Stimulated activated CD8-positive, alpha-beta memory T cell treated with anti-CD3 and anti-CD28 coated beads, Interleukin-15, amount 100 ng/mL, for 4 hours (primary cell): ENCODE results near the gene ZBED3.
"Not testable (repeated sequence)": the region's sequence is repeated elsewhere in the genome, so short reads cannot be mapped to it uniquely, and the experiment has no call there.

Experiments used
- DNase-seq, 2 donors: peaks; one replicate each; pipeline ENCODE4 v3.0.0-alpha.2; 2020; ENCODE audit warnings: low read depth in 2 of 2

Gene ZBED3, protein sequence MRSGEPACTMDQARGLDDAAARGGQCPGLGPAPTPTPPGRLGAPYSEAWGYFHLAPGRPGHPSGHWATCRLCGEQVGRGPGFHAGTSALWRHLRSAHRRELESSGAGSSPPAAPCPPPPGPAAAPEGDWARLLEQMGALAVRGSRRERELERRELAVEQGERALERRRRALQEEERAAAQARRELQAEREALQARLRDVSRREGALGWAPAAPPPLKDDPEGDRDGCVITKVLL

DNA sequence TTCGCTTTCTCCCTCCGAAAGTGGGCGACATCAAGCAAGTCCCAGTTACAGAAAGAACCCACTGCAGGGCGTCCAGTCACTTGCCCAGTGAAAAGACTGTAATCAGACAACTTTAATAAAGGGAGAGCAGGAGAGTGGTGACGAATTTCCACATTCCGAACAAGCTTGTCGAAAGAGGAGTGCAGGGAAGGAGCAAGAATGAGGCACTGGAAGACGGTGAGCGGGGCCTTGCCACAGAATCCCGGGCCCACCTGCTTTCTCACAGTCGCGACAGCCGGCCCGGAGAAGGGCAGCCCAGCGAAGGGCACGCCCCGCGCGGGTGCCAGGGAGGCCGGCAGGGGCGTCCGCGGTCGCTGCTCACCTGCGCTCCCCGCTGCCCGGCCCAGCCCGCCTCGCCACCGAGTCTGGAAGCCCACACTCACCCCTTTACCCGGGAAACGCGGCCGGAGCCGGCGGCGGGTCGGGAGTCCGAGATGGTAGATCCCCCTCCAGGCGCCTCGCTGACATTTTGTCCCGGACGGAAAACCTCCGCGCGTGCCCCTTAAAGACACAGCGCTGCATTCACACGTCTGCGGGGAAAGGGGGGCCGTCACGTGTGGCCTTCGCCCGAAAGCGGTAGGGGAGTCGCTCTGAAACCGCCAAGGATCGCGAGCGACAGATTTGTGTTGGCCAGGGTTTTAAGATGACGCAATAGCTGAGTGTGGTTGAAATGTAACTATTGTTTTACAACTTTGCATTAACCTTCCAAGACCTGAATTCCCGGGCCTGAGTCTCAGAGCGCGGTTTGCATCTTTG is at the start of gene ZBED3:
Gene ZBED3 (minus strand): TSS at position 597 of the 795 bp plus-strand sequence. CDS start 9,407 bp downstream, outside the sequence.
- DNase-seq = peak; percentile 31 to 32

DNA sequence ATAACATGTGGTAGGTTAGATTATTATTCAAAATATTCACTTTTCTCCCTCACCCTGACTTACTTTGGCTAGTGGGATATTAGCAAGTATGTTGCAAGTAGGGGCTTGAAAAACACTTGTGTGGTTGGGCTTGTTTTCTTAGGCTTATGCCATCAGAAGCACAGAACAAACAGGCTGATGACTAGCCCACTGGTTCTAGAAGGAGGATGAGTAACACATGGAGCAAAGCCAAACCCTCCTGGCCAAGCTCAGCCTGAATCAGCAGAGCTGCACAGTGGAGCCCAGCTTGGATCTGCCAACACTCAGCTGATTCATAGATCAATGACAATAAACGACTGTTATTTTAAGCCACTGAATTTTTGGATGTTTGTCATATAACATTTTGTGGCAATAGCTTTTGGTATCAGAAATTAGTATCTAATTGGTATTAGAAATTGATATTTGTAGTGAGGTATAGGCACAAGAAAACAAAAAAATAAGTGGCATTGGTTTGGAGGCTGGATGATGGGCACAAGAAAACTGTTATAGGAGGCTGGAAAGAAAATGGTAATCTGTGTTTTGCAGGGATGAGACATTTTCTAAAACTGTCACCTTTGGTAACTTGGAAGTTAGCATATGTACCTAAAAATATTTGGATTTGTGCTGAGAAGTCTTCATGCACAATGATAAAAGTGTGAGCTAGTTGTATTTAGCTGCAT is 46.1 kb upstream of the ZBED3 start:
- no peak for DNase-seq

DNA sequence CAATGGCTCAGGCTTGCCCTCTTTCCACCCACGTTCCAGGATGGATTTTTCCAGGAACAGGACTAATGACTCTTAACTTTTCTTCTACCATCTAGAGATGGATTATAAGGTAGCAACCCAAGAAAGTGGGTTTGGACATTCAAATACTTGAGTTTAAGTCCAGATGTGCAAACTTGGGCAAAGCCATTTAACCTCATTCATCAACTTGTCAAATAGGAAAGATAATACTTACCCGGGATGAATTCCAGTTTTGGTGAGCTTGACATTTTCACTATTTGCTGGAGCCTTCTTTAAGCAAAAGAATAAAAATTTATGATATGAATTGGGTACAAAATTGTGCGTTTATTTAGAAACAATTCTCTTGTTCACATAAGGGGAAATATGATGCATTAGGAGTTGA is 44.3 kb upstream of the ZBED3 start:
- no peak for DNase-seq

DNA sequence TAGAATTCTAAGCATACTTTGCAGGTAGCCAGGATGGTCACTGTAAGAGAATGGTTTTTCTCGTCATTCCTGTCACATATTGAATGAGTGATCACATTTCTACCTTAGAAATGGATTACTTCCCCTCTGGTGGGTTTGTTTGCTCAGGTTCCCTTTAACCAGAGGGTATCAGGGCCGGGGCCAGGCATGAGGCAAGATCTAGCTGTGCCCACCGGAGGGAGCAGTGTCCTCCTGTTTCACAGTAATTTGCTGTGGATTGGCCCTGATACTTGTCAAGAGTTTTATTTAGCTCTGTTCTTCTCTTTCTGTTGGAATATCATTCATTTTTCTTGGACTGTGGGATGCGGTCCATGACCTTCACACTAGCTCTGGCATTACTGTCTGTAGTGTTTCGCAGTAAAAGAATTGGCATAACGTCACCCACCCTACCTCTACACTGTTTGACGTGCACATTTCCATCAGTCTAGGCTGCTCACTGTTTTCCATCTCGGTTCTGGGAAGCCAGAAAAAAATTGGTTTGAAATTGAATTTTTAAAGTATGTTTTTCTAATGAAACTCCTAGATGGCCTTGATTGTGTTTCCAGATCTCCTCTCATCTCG is 42.4 kb upstream of the ZBED3 start:
- DNase-seq = no peak

DNA sequence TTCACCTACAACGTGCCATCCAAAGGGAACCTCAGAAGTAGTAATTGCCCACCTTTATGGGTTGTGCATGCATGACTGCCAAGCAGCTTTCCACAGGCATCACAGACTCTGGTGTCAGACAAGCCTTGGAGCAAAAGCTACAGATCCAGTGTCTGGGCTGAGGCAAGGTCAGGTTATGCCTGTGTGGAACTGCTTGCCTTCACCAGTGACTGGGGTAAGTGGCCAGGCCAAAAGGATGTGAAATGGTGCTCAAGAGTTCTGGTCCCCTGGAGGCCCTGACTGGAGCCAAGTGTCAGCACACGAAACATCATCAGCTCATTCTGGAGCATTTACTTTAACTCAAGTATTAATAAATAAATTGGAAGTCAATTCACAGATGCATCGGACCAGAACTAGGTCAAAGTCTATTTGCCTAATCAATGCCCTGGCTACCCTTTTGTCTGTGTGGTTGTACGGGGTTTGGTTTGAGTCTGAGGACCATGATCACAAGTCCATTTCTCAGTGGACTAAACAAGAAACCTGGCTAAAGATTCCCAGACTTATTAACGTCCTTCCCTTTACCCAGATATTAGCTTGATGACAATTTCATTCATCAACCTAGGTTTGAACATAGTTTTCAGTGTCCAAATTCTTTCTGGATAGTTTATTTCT is 41.5 kb upstream of the ZBED3 start:
- no peak for DNase-seq

DNA sequence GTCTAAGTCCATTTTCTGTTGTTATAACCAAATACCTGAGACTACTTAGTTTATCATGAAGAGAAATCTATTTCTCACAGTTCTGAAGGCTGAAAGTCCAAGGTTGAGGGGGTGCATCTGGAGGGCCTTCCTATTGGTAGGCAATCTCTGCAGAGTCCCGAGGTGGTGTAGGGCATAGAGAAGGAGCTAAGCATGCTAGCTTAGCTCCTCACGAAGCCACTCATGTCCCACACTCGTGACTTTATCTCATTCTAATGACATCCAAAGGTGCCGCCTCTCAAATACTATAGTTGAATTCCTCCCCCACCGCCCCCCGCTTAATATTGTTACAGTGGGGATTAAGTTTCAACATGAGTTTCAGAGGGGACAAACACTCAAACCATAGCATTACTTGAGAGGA is 36.0 kb upstream of the ZBED3 start:
- no peak for DNase-seq

DNA sequence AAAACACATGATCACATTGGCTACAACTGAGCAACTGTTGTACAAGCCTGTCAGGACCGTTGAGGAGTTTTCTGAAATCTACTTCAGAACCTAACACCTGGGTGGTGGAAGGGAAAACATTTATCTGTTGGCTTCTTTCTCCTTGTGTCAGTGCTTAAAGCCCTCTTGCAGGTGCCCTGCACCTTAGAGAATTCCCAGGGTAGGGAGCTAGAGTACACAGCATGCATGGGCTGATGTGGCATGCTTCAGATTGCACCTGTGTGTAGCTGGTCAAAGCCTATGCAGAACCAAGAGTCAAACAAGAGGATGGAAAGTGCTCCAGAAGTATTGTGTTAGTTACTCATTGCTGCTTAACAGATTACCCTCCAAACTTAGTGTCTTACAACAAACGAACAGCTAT is 33.6 kb upstream of the ZBED3 start:
- no peak for DNase-seq

DNA sequence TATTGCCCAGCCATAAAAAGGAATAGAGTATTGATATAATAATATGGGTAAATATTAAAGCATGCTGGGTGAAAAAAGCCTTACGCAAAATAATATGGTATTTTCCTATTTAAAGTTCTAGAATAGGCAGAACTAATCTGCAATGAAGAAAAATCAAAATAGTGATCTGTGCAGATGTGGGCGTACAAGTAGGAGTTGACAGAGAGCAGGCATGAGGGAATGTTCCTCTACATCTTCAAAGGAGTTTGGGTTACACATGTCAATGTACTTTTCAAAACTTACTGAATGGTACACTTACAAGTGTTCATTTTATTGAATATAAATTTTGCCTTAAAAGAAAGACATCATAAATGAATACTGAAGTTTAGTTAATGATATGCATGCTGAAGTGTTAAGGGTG is 33.0 kb upstream of the ZBED3 start:
- DNase-seq = no peak

DNA sequence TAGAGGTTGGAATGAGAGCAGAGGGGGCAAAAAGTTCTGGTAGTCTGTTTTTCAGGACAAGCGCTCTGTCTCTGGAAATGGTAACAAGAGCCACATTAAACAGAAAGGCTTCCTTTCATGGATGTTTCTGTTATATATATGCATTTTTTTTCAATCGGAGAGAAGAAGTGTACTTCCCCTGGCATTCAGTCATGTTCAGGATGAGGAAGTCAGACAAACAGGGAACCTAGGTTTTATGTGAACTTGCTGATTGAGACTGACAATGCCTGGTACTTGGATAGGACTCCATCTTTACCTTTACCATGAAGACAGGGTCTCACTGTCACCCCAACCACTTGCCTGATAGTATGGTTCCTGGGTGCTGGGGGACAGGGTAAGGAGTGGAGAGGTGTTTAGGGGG is 30.1 kb upstream of the ZBED3 start:
- no peak for DNase-seq

DNA sequence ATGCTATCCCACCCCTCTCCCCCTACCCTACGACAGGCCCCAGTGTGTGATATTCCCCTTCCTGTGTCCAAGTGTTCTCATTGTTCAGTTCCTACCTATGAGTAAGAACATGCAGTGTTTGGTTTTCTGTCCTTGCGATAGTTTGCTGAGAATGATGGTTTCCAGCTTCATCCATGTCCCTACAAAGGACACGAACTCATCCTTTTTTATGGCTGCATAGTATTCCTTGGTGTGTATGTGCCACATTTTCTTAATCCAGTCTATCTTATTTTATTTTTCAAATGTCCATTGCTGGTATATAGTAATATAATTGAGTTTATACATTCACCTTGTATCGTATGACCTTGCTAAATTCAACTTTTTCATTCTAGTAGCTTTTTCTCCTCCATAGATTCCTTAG is 19.9 kb upstream of the ZBED3 start:
- DNase-seq = not testable (repeated sequence)

DNA sequence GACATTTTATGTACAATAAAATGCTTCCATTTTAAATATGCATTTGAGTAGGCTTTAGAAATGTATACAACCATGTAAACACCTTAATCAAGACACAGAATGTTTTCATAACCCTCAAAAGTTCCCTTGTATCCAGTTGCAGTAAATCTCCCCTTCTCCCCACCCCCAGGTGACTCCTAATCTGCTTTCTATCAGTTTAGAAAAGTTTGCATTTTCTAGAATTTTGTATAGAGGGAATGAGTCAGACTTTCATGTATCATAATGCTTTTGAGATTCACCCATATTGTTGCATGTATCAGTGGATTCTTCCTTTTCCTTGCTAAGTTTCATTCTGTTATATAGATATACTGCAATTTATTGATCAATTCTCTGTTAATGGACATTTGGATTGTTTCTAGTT is 17.7 kb upstream of the ZBED3 start:
- no peak for DNase-seq

DNA sequence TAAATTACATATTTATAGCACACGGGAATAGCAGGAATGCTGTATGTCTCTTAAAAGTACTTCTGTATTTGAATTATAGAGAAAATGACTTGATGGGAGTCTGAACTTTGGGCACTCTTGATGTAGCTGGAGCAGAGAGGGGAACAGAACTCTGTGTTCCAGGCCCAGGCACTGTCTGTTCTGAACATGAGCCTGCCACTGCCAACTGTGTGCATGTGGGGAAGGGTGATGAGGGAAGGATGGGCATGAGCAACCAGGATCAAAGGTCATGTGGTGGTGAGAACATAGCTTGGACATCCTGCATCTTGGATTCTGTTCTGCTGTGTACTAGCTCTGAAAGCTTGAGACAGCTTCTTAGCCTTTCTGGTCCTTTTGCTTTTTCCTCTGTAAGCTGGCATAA is 16.4 kb upstream of the ZBED3 start:
- no peak for DNase-seq

DNA sequence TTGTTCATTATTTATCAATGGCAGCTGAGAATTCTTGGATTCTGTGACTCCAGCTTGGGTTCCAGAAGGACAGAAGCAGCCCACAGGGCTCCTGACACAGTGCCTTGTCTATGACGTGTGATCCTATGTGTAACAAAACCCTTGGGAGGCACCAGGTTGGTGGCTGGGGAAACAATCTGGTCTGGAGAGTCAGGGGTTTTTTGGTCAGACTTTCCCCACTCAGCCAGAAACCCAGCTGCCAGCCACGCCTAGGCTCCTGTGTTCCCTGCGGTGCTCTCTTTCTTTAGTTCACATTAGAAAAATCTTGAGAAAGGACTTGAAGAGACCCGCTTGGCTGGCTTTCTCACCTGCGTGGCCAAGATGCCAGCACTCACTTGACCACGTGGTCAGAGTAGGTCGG is 15.5 kb upstream of the ZBED3 start:
- no peak for DNase-seq

DNA sequence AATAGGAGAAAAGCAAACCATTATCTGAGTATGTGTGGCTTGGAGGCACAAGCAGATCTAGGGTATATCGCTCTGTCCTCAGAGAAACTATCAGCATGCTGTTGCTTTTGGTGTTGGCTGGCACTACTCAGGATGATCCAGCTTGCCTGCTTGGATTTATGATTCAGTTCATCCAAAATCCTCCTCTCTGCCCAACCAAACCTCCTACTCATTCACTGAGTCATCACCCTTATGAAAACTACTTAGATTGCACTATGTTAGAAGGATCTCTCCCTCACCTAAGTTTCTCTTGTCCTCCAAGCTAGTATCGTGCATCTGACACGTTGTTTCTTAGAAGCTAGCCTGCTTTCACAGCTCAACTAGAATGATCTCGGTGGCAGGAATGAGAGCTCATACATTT is 14.2 kb upstream of the ZBED3 start:
- DNase-seq = no peak

DNA sequence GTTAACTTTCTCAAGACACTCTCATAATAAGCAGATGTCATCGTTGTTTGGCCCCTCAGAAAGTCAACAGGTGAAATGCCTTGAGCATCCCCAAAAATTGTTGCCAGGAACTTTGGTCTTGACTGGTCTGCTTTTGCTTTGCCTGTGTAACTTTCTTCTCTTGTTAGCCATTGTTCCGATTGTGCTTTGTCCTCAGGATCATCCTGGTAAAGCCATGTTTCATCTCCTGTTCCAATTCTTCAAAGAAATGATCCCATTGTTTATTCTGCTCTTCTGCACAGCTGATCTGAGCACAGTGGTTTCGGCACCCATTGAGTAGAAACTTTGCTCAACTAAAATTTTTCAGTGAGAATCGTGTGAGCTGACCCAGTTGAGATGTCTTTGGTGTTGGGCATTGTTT is 8.1 kb upstream of the ZBED3 start:
- no peak for DNase-seq

DNA sequence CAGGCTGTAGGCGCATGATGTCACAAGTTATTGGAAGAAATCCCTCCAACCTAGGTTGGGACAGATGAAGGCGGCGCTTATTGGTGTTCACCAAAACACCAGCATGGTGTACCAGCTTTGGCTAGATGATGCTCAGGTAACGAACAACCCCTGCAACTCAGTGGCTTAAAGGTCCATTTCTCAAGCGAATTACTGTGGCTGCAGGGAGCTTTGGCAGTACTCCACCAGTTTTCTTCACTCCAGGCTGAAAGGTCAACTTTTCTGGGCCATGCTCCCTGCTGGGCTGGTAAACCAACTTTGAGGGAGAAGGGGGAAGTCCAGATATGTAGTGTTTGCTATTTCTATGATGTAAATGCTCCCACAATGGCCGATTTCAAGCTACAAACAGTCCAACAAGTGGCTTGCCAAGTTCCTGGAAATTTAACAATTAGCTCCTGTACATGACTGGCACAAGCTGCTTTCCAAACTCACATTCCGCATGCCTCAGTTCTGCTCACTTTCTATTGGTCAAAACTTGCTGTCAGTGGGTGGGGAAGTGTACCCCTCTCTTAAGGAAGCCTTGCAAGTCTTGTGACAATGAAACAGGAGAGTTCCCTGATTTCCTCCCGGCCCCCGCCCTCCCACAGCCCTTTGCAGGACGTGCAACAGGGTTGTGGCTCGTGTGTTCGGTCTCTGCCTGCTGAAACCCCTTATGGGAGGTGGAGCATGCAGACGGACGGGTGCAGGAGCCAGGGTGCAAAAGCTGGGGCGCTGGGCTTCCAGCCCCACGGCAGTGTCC is 588 bp upstream of the ZBED3 start:
- DNase-seq = no peak

DNA sequence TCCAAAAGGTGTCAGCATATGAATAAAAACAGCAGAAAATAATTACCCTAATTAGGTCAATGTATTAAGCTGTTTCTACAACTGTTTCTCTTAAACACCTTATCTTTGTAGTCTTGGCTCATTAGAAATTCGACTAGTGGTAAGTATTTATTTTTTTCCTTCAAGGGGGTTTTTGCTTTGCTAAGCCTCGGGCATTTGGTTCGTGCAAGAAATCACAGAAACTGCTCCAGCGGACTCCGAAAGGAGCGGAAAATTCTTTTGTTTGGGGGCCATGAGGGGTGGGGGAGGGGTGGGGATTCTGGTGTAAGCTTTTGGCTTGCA is 757 bp downstream of the ZBED3 start:
- DNase-seq = no peak

DNA sequence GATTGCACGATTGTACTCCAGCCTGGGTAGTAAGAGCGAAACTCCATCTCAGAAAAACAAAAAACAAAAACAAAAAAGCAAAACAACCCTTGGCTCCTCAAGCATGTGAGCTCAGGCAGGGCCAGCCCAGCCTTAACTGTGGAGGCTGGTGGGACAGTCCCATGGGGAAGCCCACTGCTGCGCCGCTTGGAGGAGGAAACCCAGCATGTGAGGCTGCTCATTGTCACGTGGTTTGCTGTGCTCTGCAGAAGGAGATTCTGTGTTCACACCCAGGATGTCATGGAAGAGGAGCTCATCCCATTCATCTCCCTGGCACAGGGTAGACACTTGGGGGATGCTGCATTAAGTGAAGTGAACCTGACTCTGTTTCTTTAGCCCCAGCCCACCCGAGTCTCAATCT is 4.0 kb downstream of the ZBED3 start:
- no peak for DNase-seq

DNA sequence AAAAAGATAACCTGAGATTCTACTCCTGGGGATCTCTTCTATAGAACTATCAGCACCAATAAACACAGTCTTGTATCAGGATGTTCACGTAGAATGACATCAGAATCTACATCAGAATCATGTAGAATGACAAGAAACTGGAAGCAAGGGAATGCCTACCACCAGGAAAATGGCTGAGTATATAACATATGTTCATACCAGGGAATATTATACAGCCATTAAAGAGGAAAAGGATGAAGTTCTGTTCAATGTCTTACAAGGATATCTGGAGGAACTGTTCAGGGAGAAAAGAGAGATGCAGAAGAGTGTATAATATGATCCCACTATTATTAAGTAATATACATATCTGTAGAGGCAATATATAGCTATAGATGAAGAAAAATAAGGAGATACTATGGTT is 4.8 kb downstream of the ZBED3 start:
- DNase-seq = no peak

DNA sequence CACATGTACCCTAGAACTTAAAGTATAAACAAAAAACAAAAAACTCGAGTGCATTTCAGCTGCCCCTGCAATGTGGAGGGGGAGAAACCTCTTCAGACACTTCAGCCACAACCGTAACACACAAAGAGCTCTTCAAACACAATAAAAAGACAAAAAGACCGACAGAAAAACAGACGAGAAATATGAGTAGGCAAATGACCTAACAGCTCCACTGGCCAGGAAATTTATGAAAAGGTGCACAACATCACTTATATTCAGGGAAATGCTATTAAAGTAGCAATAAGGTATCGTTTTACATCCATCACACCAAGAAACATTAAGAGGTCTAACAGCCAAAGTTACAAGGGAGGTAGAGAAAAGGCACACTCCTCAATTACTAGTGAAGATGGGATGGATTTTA is 6.2 kb downstream of the ZBED3 start:
- no peak for DNase-seq

DNA sequence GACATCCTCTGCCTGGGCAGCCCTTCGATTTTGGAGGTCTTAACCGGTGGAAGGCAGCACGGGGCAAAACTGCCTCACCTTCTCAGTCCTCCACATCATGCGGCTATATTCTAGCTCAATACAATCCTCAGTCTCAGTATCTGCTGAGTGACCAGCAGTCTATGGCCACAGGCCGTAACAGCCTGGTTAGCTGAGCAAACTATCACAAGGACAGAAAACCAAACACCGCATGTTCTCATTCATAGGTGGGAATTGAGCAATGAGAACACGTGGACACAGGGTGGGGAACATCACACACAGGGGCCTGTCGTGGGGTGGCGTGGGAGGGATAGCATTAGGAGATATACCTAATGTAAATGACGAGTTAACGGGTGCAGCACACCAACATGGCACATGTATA is 6.6 kb downstream of the ZBED3 start:
- DNase-seq = not testable (repeated sequence)

DNA sequence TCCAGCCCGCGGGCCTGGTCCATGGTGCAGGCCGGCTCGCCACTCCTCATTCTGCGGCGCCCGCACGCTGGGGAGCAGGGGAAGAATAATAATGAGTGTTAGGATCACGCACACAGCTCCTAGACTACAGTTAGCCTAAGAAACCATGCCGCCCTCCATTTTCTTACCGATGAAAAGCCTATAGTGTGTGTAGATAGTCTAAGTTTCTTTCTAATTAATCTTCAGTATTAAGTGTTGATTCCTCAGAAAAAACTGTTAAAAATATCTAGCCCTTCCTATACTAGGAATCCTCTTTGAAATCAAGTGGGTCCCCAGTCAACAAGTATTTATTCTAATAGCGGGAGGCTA is 9.3 kb downstream of the ZBED3 start:
- no peak for DNase-seq
